Activated CD8-positive, alpha-beta memory T cell treated with anti-CD3 and anti-CD28 coated beads, Interleukin-2, amount 50 U/mL, for 1 hour (primary cell): Measurements from ENCODE around the gene CKLF.

ENCODE experiments used
- DNase-seq: peaks from one replicate; pipeline ENCODE4 v3.0.0-alpha.2; 2020; ENCODE audit errors: extremely low read depth

The CKLF gene

DNA sequence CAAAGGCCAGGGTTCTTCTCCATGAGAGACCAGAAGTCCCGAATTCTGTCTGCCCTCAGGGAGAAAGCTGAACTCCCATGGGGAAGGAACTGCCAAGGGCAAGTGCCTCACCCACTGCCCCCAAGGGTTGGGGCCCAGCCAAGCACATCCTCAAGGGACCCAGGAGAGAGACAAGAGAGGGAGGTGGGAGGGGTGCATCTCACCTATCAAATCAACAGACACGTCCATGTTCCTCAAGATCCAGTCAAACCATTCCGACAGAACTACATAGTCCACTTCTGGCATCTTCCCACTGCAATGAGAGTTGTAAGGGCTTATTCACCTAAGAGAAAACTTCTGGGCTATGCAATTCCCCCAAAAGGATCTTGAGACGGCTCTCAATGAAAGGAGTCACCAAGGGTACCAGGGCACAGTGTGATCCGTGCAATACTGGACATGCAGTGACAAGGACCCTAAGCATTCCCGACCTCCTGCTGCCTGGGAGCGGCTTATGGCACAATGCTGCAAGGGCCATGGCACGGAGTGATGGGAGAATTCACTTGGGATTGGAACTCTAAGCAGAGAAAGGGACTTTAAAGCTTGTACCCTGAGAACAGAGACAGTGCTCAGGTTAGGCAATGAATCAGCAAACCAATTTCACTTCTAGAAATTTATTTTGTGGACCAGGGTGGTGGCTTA, 34.7 kb upstream of the CKLF start:
- no peak for DNase-seq

DNA sequence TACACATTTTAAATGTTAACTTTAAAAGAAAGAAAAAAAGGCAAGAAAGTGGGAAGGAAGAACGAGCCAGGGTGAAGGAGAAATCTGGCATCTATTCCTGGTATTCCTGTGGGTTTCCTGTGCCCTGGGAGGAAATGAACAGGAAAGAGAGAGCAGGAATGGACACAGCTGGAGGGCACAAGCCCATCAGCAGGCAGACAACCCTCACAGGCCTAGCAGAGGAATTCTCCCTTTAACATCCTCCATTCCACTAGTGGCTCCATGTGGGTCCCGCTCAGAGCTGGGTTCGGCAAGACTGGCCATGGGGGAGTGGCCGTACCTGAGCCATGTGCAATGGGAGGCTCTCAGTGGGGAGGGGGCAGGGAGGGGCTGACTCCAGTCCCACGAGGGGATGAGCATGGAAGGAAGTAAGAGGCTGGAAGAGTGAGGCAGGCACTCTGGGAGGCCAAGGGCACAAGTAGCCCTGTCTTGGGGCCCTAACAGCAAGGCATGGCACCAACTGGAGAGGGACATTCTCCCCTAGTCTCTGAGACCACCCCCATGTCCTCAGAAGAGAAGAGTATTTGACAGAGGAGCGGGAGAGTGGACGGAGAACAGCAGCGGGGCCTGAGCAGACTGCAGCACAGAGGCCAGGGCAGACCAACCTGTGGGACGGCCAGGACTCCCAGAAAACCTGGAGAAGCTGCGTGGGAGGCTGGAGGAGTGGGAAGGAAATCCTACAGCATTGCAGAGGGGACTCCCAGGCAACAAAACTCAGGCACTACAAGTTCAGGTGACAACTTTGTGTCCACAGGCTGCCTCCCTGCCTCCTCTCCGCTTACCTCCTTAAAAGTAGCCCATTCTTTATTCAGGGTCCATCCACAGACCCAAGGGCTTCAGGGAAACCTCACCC, 32.6 kb upstream of the CKLF start:
- no peak for DNase-seq

DNA sequence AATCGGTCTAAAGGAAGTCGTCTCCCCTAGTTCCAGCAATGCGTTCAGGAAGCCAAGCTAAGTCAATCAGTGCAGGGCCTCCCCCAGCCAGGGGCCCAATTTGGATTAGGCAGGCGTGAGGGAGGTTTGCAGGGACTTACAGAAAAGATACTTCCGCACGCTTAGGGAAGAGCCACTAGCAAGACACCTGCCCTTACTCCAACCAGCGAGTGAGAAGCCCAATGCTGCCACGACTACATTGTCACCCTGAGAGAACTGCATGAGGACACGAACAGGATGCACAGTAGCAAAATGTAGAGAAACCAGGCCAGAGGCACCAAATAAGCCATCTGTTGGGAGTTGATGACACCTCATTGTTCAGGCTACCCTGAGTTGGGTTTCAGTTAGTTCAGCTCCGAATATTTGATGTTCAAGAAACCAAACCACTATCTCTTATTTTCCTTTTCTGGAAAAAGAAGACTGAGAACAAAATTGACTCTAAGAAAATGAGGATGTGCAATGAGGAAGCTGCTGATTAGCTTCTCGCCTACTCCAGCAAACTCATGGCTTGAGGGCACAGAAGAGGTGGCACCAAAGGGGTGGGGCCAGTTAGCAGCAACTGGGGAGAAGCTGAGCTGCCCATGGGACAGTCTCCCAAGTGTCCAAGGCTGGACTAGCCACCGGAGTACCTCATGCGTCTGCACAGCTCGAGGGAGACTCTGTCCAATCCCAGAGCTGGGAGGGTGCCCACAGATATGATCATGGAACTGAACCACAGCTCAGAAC, 31.8 kb upstream of the CKLF start:
- no peak for DNase-seq

DNA sequence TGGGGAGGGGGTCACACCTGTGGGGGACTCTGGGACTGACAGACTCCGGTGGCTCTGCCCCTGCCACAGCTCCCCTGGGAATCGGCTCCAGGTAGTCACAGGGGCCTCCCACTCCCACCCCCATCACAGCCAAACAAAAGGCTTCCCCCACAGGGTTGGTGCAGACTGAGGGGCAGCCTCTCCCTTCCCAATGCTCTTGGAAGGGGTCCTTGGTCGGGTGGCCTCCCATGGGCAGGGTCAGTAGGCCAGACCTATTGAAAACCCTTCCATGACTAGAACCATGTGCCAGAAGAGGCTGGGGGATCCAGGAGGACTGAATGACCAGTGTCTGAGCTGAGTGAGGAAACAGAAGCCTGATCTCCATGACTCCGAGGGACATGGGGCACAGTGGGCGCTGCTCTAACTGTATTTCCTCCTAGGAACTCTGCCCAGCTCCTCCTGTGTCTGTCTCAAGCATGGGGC, 31.1 kb upstream of the CKLF start:
- no peak for DNase-seq

DNA sequence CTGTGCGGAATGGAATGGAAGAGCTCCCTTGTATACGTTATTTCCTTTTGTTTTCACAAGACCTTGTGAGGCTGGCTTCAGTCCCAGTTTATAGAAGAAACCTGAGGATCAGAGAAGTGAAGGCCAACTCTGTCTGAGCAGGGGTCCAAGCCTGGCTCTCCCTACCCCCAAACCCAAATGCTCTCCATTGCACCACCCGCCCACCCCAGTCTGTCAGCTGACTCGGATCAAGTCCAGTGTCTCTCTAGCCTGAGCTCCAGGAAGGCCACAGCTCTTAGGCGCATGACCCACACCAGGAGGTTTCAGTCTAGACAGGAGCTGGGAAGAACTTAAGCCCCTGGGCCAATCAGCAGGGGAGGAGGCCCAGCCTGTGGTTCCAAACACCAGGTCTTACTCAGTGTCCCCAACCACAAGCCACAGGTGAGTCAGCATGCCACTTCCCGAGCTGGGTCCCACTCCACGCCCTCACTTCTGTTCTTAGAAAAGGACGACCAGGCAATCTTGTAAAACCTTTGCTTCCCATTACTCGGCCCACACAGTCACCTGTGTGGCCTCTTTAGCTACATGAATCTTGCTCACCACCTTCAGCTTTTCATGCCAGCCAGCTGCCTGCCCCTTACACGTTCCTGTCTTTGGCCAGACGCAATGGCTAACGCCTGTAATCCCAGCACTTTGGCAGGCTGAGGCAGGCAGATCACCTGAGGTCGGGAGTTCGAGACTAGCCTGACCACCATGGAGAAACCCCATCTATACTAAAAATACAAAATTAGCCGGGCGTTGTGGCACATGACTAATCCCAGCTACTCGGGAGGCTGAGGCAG, 30.2 kb upstream of the CKLF start:
- peak; percentile 82 for DNase-seq

DNA sequence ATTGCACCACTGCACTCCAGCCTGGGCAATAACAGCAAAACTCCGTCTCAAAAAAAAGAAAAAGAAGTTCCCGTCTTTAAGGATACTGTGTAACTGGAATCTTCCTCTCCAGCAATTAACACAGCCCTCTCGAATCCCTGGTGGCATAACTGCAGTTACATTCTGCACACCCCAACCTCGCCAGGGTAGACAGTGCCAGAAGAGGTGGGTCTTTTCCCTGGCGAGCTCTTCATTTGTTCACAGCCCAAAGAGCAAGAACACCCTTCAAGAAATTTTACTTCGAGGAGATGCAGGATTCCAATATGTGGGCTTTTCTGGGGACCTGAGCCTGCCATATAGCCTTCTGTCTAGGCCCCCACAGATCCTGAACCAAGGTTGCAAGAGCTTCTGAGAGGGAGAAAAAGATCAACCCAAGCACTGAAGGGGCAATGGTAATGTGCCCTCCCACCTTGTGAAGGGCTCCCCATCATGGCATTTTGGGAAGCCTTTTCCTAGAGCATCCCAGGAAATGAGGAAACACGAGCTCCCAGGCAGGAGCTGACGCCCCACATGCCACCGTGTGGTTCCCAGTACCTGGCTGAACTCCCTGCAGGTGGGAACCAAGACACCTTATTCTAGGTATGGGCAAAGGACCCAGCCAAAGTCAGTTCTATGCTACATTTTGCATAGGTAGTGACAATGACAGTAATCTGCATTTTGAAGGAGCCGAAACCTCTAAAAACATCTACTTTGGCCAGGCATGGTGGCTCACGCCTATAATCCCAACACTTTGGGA, 29.4 kb upstream of the CKLF start:
- no peak for DNase-seq

DNA sequence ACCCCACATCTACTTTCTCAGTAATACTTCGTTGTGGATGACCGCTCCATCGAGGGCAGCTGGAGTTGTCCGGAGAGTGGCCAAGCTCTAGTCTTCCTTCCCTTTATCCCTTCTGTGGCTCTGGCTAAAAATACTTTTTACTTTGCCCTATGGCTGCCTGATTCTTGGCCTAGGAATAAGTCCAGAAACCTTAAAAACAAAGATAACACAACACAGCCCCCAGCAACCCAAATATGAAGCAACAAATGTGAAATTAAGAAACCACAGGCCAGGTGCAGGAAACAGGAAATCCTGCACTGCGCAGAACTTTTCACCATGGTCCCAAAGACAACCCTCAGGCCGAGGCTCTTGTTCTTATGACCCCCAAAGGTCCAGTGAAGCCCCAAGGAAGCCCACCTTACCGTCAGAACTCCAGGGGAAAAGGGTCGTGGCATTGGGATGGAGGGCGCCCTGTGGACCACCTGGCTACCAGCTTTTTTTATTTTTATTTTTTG, 28.5 kb upstream of the CKLF start:
- no peak for DNase-seq

DNA sequence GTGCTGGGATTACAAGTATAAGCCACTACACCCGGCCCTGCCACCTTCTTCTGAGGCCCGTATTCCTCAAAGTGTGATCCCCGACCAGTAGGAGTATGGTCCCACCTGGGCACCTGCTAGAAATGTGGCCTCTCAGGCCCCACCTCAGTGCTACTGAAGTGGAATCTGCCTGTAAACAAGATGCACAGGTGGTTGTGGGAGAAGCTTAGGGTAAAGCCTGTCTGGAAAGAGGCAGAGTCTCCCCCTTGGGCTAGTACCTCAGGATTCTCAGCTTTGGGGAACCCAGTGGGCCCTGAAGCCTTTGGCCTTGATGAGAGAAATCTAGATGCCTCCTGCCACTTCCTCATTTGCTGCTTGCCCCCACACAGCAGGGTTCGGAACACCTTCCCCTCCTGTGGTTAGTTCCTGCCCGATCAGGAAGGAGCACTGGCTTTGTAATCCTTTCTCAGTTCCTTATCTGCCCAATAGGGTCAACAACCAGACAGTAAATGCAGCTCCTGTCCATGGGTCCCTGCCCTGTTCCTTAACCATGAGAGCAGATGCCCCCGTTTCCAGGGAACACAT, 27.7 kb upstream of the CKLF start:
- no peak for DNase-seq

DNA sequence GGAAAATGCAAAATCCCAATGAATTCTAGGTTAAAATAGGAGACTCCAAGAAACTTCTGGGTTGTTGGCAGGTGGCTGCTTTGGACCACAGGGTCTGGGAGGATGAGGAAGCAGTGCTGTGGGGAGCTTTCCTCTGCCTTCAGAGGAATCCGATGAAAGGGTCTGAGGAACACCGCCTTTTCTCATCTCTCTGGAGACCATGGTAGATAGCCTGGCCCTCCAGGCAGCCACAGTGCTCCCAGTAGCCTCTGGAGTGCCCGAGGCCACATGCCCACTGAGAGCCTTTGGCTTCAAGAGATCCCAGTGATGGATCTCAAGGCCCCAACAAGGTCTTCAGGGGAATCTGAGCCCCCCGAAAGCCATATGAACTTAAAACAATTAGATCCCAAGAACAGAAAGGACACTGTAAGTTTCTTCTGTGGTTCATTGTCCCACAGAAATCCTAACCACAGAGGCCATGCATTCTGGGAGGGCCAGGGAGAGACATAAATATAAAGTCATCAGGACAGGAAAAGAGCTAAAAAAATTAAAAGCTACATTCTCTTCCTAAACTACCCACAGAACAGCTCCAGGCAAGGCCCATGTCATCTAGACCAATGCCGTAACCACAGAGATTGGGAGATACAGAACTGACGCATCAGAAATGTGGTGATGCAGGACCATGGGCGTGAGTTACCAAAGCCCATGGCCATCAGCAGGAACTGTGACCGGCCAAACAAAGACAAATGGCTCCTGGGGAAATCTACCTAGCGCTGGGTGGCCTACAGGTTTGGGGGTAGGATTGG, 26.8 kb upstream of the CKLF start:
- no peak for DNase-seq

DNA sequence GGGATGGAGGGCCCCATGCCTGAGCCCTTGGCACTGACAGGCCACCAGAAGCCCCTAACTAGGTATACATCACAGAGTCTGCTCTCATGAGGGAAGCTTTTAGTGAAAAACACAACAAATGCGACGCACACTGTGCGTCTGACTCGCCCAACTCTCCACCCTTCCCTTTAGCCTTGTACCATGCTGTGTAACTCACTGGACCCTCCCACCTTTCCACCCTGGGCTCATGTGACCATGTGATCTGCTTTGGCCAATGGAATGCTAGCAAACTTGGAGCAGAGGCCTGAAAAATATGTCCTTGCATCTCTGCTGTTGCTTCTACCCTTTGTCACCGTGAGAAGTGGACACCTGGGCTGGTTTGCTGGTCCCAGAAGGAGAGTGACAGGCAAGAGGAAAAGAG, 24.1 kb upstream of the CKLF start:
- no peak for DNase-seq

DNA sequence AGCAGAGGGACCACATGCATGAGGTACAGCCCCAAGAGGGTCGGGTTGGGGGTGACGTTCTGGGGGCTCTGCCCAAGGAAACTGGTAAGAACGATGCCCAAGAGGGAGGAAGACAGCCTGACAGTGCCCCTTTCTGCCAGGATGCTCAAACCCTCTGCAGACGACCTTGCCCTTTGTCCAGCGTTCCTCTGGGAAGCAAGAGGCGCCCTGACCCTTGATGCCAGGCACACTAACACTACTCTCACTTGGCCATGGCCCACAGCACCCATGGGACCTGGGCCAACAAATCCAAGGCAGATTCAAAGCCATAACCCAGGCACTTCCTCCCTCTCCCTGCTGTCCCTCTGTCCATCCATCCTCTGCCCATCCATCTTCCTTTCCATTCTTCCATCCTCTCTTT, 22.9 kb upstream of the CKLF start:
- no peak for DNase-seq

DNA sequence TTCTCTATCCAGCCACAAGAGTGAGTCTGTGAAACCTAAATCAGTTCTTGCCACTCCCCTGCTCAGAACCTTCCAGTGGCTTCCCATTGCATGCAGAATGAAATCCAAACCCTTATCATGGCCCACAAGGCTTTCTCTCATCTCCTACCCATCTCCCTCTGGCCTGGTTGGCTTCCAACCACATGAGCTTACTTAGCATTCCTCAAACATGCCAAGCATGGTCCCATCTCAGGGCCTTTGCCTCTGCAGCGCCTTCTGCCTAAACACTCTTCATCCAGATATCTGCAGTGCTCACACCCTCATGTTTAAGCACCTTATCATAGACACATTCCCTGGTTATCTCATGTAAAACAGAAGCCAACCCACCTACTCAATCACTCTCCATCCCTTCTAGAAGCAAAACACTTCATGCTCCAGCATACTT, 18.0 kb upstream of the CKLF start:
- no peak for DNase-seq

DNA sequence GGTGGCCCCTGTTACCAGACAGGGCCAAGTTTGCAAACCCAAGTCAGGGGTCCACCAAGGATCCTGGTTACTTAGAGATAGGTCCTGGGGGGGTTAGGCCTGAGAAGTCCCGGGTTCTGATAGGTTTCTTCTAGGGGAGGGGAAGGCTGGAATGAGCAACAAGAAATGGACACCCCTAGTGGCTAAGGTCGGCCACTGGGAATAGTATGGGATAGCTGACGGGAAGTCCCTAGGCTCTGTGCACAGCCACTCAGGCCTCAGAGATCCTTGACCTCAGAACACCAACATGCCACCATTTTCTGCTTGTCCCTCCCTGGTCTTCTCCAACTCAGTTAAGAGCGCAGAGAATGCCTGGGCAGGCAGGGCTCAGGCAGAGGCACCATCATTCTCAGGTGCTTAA, 15.9 kb upstream of the CKLF start:
- no peak for DNase-seq

DNA sequence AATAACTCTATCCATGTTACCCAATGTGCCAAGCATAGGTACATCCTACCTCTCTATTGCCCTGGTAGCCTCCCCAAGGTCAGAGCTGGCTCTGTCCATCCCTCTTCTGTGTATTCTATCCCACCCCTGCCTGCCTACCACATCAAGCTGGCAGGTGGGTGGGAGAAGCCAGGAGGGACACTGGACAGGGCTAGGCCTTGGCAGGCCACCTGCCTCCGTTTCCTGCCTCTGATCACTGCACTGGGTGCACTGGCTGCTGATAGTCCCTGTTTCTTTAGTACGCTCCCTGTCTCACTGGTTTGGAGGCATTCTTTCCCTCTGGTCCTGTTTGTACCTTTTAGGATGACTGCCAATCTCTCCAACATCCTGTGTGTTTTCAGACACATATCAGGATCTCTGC, 15.1 kb upstream of the CKLF start:
- no peak for DNase-seq

DNA sequence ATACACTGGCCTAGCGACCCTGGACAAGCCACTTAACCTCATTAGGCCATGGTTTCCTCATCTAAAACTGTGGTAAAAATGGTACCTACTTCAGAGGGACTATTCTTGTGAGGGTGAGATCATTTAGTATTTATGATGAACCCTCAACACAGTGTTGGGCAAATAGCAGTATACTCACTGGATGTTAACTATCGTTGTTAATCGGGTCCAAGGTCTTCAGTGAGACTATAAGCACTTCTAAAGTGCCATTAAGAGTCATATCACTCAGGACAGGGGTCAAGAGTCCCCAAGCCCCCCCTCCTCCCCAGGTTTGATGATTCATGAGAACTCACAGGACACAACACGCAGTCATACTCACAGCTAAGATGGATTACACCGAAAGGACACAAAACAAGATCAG, 13.5 kb upstream of the CKLF start:
- no peak for DNase-seq

DNA sequence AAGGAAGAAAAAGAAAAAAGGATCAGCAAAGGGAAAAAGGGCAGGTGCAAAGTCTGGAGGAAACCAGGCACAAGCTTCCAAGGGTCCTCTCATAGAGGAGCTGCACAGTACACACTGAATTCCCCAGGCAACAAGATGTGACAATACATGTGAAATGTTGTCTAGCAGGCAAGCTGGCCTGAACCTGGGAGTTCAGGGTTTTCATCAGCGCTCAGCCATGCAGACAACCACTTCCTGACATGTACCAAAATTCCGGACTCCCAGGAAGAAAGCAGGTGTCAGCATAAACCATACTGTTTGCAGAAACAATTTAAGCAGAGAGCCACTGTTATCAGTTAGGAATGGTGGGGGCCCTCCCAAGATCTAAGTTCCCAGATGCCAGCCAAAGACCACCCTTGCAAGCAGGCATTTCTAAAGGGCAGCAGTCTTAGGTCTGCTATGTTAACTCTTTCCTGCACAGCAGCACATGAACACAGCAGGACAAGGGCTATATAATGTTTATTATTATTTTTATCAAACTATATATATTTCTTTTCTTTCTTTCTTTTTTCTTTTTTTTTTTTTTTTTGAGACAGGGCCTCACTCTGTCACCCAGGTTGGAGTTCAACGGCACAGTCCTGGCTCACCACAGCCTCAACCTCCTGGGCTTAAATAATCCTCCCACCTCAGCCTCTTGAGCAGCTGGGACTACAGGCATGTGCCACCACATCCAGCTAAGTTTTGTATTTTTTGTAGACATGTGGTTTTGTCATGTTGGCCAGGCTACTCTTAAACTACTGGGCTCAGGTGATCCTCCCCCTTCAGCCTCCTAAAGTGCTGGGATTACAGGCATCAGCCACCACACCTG, 12.5 kb upstream of the CKLF start:
- DNase-seq, result no peak

DNA sequence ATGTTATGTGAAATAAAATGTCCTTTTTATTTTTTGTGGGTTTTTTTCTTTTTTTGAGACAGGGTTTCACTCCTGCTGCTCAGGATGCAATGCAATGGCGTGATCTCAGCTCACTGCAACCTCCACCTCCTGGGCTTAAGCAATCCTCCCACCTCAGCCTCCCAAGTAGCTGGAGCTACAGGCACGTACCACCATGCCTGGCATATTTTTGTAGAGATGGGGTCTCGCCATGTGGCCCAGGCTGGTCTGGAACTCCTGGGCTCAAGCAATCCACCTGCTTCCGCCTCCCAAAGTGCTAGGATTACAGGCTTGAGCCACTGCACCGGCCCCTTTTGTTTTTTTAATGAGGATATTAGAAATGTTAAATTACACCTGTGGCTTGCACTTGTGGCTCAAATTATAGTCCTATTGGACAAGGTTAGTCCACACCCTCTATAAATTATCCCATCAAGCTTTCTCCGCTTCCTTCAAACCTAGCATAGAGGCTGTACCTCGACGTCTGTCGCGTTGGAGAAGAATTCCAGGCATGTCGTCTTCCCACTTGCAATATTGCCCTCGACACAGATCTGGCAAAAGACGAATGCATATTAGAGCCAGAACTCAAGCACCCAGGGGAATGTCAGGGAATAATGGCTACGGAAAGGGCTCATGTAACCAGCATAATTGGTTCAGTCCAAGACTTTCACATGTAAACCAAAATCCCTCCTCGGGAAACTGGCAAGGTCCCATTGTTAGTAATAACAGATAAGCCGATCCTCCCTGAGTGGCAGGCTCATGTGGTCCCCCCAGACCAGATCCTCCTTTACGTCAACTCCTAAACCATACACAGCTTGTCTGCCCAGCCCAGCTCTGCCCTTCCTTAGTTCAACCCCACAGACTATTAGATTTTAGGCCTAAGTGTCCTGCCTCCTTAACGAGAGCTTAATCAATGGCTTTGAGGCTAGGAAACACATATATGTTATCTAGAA, 10.7 kb upstream of the CKLF start:
- DNase-seq, result no peak
